ENCODE results near the gene PSENEN. TPM values are rescaled to one million over a fixed set of nuclear protein-coding genes. Genes with fewer than 3 reads are reported as not detected.

The PSENEN gene
- total RNA-seq, 1 experiment from 2014 or later = 69.7 TPM

- H2BK5ac ChIP-seq (ENCODE audit: insufficient read length, low read length) = no peak overlapping the region
- Mint-ChIP-seq H3K9me3 (no peaks in the 10 kb centered on the region; a peak in 1 of 5 replicates), H3K4me1 (peaks cover 23 to 40% of the 10 kb centered on the region in 2 experiments), H3K4me3 (peak overlapping the region; percentile 60 to 68), H3K27me3 (ENCODE audit: low read depth) (peaks cover 1% of the 10 kb centered on the region; the same call in 1 of the 2 replicates), H3K27ac (no peak overlapping the region), H3K36me3 (ENCODE audit: insufficient read depth in 1 of 3, low read depth in 3 of 3) (peaks cover 0 to 5% (median 2%) of the 10 kb centered on the region in 3 experiments; a peak in 2 of 7 replicates)
- H3K9me3 ChIP-seq (ENCODE audit: control insufficient read depth, low read depth, low read length) = no peaks in the 10 kb centered on the region
- H3K79me2 ChIP-seq (ENCODE audit: insufficient read depth, low read length) = no peaks in the 10 kb centered on the region
- no peak overlapping the region for H2BK12ac ChIP-seq (ENCODE audit: insufficient read length, low read depth, low read length)
- WGBS (ENCODE audit: extremely low coverage, insufficient read length, low lambda C conversion rate) = no CpG with 5 or more reads among the region's 45 CpGs
- peak overlapping the region; percentile 41; the same call in 1 of the 2 replicates for H3K14ac ChIP-seq (ENCODE audit: insufficient read depth, low read length)
- no peak overlapping the region for H3K23ac ChIP-seq (ENCODE audit: insufficient read length, low read depth, low read length)
- H3K27me3 ChIP-seq (ENCODE audit: insufficient read depth, low read length) = no peaks in the 10 kb centered on the region
- H2AFZ ChIP-seq (ENCODE audit: low read length) = no peak overlapping the region
- H3K4me1 ChIP-seq (ENCODE audit: insufficient read depth, low read length) = no peaks in the 10 kb centered on the region
- no peaks in the 10 kb centered on the region for H4K20me1 ChIP-seq (ENCODE audit: control insufficient read depth, insufficient read depth, insufficient read length)
- H3K9ac ChIP-seq (ENCODE audit: extremely low read depth, insufficient read length, low read length) = peak overlapping the region; percentile 27
- H4K5ac ChIP-seq (ENCODE audit: insufficient read length, low read depth, low read length) = no peak overlapping the region
- H3T11ph ChIP-seq (ENCODE audit: low read length) = no peak overlapping the region
- H3K4me2 ChIP-seq (ENCODE audit: insufficient read depth, insufficient read length, low read length) = peak overlapping the region; percentile 80
- H3K79me1 ChIP-seq (ENCODE audit: insufficient read depth, low read depth, low read length, poor library complexity, severe bottlenecking) = no peaks in the 10 kb centered on the region
- H2BK120ac ChIP-seq (ENCODE audit: low read depth, low read length, poor library complexity, severe bottlenecking) = no peak overlapping the region
- no peak overlapping the region for H2BK20ac ChIP-seq (ENCODE audit: low read depth, low read length, poor library complexity, severe bottlenecking)
- H2BK15ac ChIP-seq (ENCODE audit: low read depth, low read length) = no peak overlapping the region
- H3K4ac ChIP-seq (ENCODE audit: low read depth, low read length) = no peak overlapping the region
- peaks cover 7% of the 10 kb centered on the region for H3K23me2 ChIP-seq (ENCODE audit: insufficient read length, low read depth, low read length, poor library complexity, severe bottlenecking)
- H3K56ac ChIP-seq (ENCODE audit: insufficient read length, low read depth, low read length) = no peak overlapping the region
- H4K8ac ChIP-seq (replicated peaks; ENCODE audit: insufficient read length, low read depth, low read length) = no peak overlapping the region
- H3K18ac ChIP-seq (ENCODE audit: insufficient read length, low read depth, low read length) = no peak overlapping the region
- H3K27ac ChIP-seq (ENCODE audit: insufficient read length, low read depth, low read length) = no peak overlapping the region
- H4K91ac ChIP-seq (ENCODE audit: insufficient read length, low read depth, low read length) = no peak overlapping the region
- peak; percentile 97 for DNase-seq
- no peak overlapping the region for H2AK5ac ChIP-seq (ENCODE audit: insufficient read length, low read length)
- TF ChIP-seq CTCF (conservative IDR thresholded peaks at IDR 0.05) = peak; percentile 53; the same call in 2 of the 3 replicates
Observed at GRCh38 chr19:35784503-35785338, 39.3 kb downstream of the PSENEN start.
